ENCODE data around the gene ZNHIT1. TPM values are rescaled to one million over a fixed set of nuclear protein-coding genes. Genes with fewer than 3 reads are reported as not detected.

ZNHIT1 gene
- total RNA-seq, 2 donors from 2014 or later: 56.5 to 61.7 TPM

DNA sequence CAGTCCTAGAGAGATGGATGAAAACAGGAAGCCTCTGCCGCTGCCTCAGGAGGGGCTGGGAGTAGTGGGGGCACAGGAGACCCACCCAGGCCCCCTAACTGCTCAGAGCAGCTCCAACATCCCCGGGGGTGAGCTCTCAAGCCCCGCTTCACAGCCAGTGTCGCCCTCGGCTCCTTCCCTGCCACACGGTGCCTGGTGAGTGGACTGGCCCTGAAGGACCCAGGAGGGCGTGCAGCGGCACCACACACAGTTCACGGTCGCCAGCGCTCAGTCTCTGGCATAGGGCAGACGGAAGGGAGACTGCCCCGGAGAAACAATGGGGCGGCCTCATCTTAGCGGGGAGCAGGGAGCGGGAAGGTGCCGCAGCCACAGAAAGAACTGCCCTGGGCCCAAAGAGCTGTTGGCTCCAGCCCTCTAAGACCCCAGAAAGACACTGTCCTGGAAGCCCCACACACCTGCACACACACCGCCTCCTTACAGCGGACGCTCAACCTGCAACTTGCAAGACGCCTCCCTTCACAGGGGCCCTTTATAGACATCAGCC is 18.4 kb downstream of the ZNHIT1 start:
- DNase-seq: no peak
- Histone ChIP-seq H3K4me1 (ENCODE audit: control insufficient read depth, insufficient read depth, low read length) (peaks cover 6% of the 10 kb centered on the region), H3K27ac (ENCODE audit: low read depth, low read length) (no peak overlapping the region), H3K9me3 (ENCODE audit: control insufficient read depth, low read length) (no peaks in the 10 kb centered on the region), H3K36me3 (ENCODE audit: control insufficient read depth, insufficient read depth, low read length) (peaks cover 6% of the 10 kb centered on the region), H3K4me3 (ENCODE audit: low read length) (no peak overlapping the region), H3K9ac (ENCODE audit: extremely low read depth, low read length, poor library complexity, severe bottlenecking) (no peak overlapping the region), H3K27me3 (ENCODE audit: control insufficient read depth, insufficient read depth, low read length, poor library complexity, severe bottlenecking) (no peaks in the 10 kb centered on the region)
- no peaks in the 10 kb centered on the region for H3K27me3 Mint-ChIP-seq (ENCODE audit: insufficient read depth)
- H3K4me1 Mint-ChIP-seq: peaks cover 13% of the 10 kb centered on the region
- H3K4me3 Mint-ChIP-seq: no peak overlapping the region
- no peaks in the 10 kb centered on the region for H3K9me3 Mint-ChIP-seq
- TF ChIP-seq, protein P1, sequence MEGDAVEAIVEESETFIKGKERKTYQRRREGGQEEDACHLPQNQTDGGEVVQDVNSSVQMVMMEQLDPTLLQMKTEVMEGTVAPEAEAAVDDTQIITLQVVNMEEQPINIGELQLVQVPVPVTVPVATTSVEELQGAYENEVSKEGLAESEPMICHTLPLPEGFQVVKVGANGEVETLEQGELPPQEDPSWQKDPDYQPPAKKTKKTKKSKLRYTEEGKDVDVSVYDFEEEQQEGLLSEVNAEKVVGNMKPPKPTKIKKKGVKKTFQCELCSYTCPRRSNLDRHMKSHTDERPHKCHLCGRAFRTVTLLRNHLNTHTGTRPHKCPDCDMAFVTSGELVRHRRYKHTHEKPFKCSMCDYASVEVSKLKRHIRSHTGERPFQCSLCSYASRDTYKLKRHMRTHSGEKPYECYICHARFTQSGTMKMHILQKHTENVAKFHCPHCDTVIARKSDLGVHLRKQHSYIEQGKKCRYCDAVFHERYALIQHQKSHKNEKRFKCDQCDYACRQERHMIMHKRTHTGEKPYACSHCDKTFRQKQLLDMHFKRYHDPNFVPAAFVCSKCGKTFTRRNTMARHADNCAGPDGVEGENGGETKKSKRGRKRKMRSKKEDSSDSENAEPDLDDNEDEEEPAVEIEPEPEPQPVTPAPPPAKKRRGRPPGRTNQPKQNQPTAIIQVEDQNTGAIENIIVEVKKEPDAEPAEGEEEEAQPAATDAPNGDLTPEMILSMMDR (conservative IDR thresholded peaks at IDR 0.05): no peak
- peak overlapping the region; percentile 22 for H3K27ac Mint-ChIP-seq
- 94 to 97% methylated on average over 14 to 21 of the region's 21 CpGs for WGBS, 2 experiments (ENCODE audit: insufficient coverage in 1 of 2, insufficient read length in 1 of 2)
- peaks cover 6% of the 10 kb centered on the region for H3K36me3 Mint-ChIP-seq (ENCODE audit: low read depth)

DNA sequence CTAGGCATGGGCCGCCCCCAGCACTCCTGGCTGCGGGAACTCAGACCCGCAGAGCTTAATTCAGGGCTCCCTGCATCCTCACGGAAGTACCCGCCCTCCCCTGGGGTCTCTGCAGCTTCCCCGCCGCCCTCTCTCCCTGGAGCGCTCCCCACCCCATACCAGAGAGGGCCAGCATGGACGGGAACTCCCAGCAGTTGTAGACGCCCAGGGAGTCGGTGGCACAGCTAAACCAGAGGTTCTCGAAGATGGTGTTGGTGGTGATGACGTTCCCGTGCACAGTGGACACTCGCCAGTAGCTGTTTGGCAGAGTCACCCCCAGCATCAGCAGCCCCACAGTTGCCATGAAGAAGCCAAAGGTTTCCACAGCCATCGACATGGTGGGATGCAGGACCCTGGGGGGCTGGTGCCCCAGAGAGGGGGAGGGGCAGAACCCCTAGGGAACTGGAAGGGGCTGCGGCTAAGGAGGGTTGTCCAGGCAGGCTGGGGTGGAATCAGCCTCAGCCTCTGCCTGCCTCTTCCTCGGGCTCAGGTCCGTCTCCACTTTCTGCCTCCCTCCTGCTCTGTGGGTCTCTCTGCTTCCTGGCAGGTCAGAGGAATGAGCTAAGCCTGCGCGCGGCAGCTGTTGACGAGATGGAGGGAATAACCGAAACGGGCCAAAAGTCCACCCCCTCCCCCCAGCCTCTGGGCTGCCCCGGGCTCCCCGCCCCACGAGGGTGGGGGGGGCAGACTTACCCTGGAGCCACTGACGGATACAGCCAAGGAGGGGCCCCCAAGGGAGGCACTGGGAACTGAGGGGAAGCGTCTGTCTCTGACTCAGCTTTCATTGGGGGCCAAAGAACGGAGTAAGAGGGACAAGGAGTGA is 19.5 kb downstream of the ZNHIT1 start, which contains the start of gene CLDN15:
TSS of gene CLDN15 (minus strand) at position 597 of the 862 bp plus-strand sequence. CDS start at position 376, 221 bp downstream.
- Mint-ChIP-seq H3K4me1 (peaks cover 6% of the 10 kb centered on the region), H3K27ac (peak within 1 kb of the TSS; percentile 32), H3K9me3 (no peaks in the 10 kb centered on the region), H3K36me3 (ENCODE audit: low read depth) (peaks cover 6% of the 10 kb centered on the region), H3K27me3 (ENCODE audit: insufficient read depth) (no peaks in the 10 kb centered on the region), H3K4me3 (no peak within 1 kb of the TSS)
- H3K9ac ChIP-seq (ENCODE audit: extremely low read depth, low read length, poor library complexity, severe bottlenecking): no peak within 1 kb of the TSS
- WGBS, 2 experiments (ENCODE audit: insufficient coverage in 1 of 2, insufficient read length in 1 of 2): 88% methylated on average over 15 to 31 of the region's 31 CpGs
- no peaks in the 10 kb centered on the region for H3K9me3 ChIP-seq (ENCODE audit: control insufficient read depth, low read length)
- H3K36me3 ChIP-seq (ENCODE audit: control insufficient read depth, insufficient read depth, low read length): peaks cover 6% of the 10 kb centered on the region
- H3K4me1 ChIP-seq (ENCODE audit: control insufficient read depth, insufficient read depth, low read length): no peaks in the 10 kb centered on the region
- no peaks in the 10 kb centered on the region for H3K27me3 ChIP-seq (ENCODE audit: control insufficient read depth, insufficient read depth, low read length, poor library complexity, severe bottlenecking)
- DNase-seq: no peak
- H3K27ac ChIP-seq (ENCODE audit: low read depth, low read length): no peak within 1 kb of the TSS
- TF ChIP-seq, protein P1 (conservative IDR thresholded peaks at IDR 0.05): no peak
- no peak within 1 kb of the TSS for H3K4me3 ChIP-seq (ENCODE audit: low read length)

DNA sequence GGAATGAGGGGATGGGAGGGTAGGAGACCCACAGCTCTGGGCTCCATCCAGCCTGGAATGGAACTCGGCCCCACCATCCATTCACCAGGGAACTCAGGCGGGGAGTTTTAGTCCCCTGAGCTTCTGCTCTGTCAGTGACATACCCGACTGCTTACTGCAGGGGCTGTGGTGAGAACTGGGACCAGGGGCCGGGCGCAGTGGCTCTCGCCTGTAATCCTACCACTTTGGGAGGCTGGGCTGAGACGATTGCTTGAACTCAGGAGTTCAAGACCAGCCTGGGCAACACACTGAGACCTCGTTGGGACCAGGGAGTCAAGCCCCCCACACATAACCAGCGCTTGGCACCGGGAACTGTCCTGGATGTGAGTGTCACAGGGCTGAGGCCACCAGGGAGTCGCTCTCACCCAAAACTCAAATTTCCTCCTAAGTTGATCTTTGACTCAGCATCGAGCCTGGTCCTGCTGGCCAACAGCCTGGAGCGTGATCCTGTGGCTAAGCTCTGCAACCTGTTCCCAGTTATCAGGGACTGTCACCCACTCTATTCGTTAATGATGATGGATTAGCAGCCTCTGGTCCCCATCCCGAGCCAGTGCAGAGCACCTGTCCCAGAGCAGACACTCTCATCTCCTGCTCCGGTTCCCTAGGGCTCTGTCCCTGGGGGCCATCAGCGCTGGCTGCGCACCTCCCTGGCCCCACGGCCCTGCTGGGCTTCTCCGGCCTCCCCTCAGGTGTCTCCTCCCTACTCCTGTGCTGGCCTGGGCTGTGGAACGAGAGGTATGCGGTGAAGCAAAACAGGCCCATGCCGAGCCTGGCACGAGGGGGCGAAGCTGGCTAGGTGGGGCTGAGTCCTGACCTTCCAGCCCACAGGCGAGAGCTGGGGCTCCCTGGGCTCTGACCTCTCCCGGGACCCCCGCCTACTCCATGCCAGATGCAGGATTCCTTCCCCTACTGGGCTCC is 20.5 kb downstream of the ZNHIT1 start:
- Histone ChIP-seq H3K4me1 (ENCODE audit: control insufficient read depth, insufficient read depth, low read length) (peaks cover under 1% of the 10 kb centered on the region), H3K9me3 (ENCODE audit: control insufficient read depth, low read length) (no peaks in the 10 kb centered on the region), H3K36me3 (ENCODE audit: control insufficient read depth, insufficient read depth, low read length) (peaks cover 7% of the 10 kb centered on the region), H3K27me3 (ENCODE audit: control insufficient read depth, insufficient read depth, low read length, poor library complexity, severe bottlenecking) (no peaks in the 10 kb centered on the region), H3K4me3 (ENCODE audit: low read length) (no peak overlapping the region), H3K27ac (ENCODE audit: low read depth, low read length) (no peak overlapping the region), H3K9ac (ENCODE audit: extremely low read depth, low read length, poor library complexity, severe bottlenecking) (no peak overlapping the region)
- WGBS, 2 experiments (ENCODE audit: insufficient coverage in 1 of 2, insufficient read length in 1 of 2): 90 to 96% methylated on average over 16 to 26 of the region's 28 CpGs
- TF ChIP-seq, protein P1 (conservative IDR thresholded peaks at IDR 0.05): no peak
- H3K27me3 Mint-ChIP-seq (ENCODE audit: insufficient read depth): no peaks in the 10 kb centered on the region
- peaks cover 4% of the 10 kb centered on the region for H3K4me1 Mint-ChIP-seq
- H3K27ac Mint-ChIP-seq: peak overlapping the region; percentile 32
- H3K4me3 Mint-ChIP-seq: no peak overlapping the region
- peaks cover 6% of the 10 kb centered on the region for H3K36me3 Mint-ChIP-seq (ENCODE audit: low read depth)
- peak; percentile 53 for DNase-seq
- no peaks in the 10 kb centered on the region for H3K9me3 Mint-ChIP-seq

Data from endodermal cell (in vitro differentiated cells).